ENCODE data around the gene SLC9A8.

DNA sequence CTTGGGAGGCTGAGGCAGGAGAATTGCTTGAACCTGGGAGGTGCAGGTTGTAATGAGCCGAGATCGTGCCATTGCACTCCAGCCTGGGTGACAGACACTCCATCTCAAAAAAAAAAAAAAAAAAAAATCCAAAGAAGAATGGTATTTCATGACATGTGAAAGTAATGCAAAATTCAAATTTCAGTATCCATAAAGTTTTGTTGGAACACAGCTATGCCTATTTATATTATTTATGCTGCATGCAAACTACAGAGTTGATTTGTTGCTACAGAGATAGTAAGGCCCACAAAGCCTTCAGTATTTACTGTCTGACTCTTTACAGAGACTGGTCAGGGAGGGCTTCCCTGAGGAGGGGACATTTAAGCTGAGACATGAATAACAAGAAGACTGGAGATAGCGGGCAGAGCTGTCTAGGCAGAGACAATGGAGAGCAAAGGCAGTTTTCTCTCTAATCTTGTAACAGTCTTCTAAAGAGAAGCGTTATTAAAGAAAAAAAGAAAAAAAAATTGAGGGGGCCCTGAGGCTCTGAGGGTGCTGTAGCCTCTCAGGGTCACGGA is 2.7 kb upstream of the SLC9A8 start:
- TF ChIP-seq, protein P1, sequence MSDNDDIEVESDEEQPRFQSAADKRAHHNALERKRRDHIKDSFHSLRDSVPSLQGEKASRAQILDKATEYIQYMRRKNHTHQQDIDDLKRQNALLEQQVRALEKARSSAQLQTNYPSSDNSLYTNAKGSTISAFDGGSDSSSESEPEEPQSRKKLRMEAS (IDR thresholded peaks at IDR 0.05; ENCODE audit: insufficient read depth, insufficient read length): no peak
- TF ChIP-seq CTCF (IDR thresholded peaks at IDR 0.05; ENCODE audit: extremely low read depth in 1 of 2, insufficient read depth in 1 of 2, low read depth in 1 of 2, low read length in 2 of 2) (no peak), EZH2 (IDR thresholded peaks at IDR 0.05; ENCODE audit: borderline replicate concordance, low read depth, low read length, severe bottlenecking) (no peak), POLR2A (IDR thresholded peaks at IDR 0.05; ENCODE audit: low read depth, low read length) (no peak), POLR2AphosphoS5 (IDR thresholded peaks at IDR 0.05; ENCODE audit: insufficient read depth, low read depth, low read length) (no peak), JUN (IDR thresholded peaks at IDR 0.05; ENCODE audit: borderline replicate concordance, insufficient read depth, insufficient read length, low read depth) (no peak), FOS (IDR thresholded peaks at IDR 0.05; ENCODE audit: borderline replicate concordance, insufficient read depth, low read length) (no peak), MYC (IDR thresholded peaks at IDR 0.05; ENCODE audit: low read depth, low read length) (no peak)

Measured in endothelial cell of umbilical vein (primary cell).